T-helper 9 cell (primary cell): ENCODE measurements around the gene RNF220.

Experiments
- DNase-seq: peaks from one replicate; pipeline ENCODE4 v3.0.0-alpha.2; 2020

The RNF220 gene

DNA sequence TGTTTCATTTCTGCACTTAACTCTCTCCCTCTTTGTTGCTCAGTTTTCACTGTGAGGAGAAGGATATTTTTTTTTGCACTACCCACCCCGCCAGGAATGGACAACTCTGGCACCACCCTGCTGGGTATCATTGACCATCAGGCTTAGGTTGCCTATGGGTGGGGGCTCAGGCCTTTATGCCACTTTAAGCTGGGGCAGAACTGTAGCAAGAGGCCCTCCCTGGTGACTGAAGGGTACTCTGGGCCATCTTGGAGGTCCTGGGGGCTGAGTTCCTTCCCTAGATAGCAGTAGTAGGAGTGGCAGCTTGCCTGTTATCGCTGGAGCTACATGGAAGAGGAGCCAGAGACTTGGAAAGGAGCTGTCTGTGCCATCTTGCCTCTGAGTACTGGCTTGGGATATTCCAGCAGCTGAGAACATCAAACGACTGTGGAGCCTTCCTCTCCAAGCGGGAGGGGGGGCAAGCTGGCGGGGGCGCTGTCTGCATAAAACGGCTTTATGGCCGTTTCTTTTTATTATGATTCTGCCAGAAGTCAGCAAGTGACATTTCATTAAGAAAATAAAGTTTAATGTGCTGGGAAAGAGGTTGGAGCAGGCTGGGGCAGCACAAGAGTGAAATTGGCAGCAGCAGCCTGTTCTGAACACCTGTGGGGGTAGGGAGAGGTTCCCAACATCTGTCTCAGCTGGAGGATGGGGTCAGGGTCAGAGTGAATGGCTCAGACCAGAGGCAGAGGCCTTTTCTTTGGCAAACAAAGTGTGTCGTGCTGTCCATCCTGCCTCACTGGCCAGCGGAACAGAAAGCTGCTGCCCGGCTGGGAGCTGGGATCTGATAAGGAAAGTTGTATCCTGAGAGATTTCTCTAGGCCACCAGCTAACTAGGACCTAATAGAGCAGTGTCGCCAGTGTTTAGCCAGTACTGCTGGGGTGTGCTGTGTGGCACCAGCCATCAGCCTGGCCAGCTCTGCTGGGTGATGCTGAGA, 236.4 kb downstream of the RNF220 start:
- no peak for DNase-seq

DNA sequence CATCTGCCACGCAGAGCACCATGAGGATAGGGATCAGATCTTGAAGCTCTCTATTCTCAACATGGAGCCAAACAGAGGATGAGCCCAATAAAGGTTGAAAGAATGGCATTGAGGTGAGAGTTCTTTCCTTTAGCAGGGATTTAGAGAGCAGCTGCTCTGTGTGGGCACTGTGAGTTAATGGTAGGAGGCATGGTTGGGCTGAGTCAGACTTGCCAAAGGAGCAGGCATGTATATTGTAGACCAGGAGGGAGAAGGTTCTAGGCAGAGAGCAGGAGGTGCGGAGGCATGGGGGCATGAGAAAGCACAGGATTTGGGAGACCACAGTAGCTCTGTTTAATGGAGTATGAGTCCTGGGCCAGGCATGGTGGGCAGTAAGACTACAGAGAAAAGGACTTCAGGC, 237.2 kb downstream of the RNF220 start:
- no peak for DNase-seq

DNA sequence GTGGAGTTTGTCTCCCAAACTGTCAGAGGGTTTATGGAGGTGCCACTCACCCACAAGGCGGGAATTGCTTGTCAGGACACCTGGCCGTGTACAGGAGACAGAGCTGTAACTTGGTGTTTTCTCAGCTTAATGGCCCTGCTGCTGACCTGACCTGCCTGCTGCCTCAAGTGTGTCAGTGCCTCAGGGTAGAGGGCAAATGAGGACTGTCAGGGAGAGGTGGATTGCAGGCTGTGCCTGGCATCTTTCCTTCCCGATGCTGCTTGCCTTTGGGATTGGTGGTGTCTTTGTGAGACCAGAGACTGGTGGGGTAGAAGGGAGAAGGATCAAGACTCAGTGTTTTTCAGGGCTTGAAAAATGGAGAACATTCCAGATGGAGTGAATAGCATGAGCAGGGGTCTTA, 237.9 kb downstream of the RNF220 start:
- DNase-seq: no peak

DNA sequence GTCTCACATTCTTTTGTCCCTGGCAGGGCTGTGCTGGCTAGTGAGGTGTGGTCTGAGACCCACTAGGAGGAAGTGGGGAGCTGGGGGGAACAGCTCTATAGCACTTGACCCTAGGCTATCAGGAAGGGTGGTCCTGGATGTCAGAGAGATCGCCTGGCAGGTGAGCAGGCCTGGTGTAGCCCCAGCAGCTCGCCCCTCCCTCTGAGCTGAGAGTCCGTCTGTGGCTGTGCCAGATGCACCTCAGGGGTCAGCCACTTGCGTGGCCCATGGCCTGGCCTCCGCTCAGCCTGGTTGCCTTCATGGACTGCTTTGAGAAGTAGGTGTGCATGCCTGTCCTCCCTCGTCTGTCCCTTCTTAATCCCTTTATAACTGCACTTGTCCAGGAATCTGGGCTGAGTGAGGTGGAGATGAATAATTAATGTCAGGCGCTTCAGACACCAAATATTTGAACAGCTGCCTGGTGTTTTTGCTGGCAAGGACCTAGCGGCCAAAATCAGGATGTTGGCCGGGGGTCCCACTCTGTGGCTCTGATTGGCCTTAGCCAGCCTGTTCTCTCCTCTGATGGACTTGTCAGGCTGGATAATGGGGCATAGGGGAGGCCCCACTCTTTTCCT, 238.8 kb downstream of the RNF220 start:
- DNase-seq: no peak

DNA sequence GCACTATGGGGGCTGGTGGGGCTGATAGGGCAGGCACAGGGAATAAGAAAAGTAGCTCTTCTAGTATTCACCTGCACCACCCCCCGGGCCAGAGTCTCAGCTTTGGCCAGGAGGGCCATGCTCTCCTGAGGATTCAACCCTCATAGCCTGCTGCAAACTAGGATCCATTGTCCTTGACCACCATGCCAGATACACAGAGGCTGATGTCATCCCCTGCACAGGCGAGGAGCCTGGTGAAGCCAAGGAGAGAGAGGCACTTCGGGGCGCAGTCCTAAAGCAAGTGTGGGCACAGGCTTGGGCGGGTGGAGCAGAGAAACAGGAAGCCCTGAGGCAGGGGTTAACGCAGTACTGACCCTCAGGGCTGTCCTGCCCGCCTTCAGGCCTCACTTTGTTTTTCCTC, 239.8 kb downstream of the RNF220 start:
- no peak for DNase-seq

DNA sequence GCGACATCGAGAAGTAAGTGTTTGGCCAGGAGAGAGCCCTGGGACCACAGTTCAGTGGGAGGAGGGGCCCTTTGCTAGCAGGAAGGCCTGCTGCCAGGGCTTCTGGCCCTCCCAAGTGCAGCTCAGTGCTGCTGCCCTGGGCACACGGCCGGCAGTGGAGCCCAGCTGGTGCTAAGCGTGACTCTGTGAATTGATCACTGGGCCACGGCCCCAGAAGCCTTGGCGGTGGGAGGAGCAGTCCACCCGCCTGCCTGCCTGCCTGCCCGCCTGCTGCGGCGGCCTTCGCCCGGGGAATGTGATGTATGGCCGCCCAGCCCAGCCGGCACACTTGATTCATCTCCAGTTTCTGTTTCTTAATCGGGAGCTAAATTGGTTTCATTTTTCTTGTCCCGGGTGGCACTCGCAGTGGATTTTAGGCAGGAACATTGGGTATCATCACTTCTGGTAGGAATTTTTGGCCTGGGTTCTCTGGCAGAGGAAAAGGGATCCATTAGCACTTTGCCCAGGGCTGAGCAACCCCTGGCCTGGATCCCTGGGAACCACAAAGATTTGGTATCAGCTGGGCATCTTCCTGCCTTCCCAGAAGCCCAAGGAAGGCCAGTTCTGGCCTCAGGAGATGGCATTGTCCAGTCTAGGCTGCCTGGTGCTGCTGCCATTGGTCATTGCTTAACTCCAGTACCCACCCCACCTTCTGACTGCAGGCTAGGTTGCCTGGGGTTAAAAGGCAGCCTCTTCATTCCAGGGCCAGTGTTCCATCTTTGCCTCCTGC, 240.6 kb downstream of the RNF220 start:
- no peak for DNase-seq

DNA sequence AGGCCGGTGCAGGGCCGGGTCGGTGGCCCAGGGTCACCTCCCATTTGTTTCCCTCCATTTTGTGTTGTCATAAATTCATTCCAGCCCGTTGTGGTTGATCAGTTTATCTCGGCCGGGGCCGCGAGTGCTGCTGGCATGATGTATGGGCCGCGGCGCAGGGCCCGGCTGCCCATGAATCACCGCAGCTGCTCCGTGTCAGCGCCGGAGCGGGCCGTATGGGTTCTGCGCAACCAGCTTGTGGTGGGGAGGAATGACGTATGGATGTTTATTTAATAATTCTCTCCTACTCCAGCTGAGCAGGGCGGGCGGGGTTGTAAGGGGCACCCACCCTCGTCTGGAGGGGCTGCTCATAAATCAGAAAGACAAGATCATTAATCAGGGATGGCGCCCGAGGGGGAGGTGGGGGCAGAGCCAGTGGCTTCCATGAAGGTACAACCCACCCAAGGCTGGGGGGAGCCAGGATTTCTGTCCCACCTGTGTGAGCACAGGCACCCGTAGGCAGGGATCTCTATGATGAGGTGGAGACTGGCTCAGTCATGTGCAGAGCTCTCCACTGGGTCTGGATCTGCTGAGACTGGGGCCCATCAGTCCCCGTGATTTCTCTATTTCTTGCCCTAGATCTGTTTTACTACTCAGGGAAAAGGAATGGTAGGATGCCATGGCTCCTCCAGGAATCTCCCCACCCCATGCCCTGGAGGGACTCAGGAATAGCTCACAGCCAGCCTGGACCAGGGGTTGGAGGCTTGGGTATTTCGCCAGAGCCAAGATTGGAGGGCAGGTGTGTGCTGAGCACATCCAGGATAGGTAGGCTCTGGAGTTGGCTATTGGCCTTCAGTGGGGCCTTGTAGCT, 241.4 kb downstream of the RNF220 start:
- DNase-seq: no peak

DNA sequence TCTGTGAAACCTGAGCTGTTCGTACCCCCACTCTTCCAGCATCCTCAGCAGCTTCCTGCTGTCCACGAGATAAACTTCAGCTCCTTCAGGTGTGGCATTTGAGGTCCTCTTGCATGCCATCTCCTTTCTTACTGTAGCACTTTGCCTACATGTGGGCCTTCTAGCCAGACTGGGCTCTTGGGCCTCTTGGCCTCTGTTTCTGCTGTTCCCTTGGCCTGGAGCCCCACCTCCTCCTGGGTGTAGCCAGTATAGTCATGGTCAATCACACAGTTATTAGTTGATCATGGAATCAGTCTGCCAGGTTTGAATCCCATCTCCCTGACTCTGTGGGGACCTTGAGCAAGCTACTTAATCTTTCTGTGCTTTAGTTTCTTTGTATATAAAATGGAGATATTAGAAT, 242.8 kb downstream of the RNF220 start:
- DNase-seq: no peak

DNA sequence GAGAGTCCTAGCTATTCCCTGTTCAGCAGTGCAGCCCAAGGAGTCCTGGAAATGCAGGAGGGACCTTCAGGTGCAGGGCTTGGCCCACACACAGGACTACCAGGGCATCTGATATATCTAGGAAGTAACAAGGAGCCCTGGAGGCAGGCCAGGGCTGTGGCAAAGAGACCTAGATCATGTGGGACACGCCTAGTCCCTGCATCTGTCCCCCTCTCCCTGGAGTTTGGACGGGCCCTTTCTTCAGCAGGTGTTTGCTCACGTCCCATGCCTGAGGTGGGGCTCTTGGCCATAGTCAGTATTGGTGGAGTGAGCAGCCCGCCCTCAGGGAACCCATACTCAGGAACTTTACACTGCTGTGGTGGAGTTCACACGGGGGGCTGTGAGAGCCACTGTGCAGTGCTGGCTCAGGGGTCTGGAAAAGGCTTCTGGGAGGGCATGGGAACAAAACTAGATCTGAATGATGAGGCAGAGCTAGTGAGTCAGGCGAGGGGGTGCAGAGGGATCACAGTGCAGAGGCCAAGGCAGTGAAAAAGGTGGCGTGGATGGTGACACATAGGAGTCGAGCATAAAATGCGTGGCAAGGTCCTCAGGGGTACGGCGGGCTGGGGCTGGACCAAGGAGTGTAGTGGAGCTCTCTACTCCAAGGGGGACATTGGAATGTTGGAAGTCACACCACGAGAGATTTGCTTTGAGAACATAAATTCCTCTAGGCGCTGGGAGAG, 243.6 kb downstream of the RNF220 start:
- DNase-seq: no peak

DNA sequence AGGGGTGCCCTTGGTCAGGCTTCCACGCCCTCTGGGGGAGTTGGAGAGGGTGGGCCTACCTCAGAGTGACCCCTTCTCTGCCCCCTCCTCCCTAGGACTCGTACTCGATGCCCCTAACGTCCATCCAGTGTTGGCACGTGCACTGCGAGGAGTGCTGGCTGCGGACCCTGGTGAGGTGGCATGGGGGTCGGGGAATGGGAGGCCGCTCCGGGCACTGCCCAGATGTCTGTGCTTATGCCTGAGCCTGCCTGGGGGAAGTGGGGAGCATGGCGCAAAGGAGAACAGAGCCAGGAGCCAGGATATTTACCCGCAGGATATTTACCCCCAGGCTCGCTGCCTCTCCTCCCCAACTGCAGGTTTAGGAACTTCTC, 244.7 kb downstream of the RNF220 start:
- DNase-seq: no peak

DNA sequence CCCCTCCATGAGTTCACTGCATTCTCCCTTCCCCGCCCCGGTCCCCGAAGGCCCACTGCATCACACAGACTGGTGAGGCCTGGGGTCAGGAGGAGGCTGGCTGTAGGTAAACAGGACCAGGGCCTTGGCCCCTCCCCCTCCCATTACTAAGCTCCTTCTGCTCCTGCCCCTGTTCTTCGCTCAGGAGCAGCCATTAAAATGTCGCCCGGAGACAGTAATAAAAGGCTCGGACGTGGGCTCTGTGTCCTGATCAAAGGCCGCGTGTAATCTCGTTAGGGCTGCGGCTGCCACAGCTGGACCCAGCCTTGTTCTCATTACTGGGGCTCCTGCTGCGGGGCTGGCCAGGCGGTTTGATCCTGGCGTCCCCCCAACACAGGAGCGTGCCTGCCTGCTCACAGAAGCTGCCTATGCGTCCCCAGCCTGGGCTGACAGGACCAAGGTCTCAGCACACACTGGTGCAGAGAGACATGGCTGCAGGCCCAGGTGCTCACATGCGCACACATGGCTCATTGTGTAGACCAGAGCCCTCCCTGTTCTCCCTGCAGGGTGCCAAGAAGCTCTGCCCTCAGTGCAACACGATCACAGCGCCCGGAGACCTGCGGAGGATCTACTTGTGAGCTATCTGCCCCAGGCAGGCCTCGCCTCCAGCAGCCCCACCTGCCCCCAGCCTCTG, 245.2 kb downstream of the RNF220 start:
- no peak for DNase-seq

DNA sequence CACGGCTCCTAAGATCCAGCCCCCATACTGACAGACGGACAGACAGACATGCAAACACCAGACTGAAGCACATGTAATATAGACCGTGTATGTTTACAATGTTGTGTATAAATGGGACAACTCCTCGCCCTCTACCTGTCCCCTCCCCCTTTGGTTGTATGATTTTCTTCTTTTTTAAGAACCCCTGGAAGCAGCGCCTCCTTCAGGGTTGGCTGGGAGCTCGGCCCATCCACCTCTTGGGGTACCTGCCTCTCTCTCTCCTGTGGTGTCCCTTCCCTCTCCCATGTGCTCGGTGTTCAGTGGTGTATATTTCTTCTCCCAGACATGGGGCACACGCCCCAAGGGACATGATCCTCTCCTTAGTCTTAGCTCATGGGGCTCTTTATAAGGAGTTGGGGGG, 246.0 kb downstream of the RNF220 start:
- no peak for DNase-seq

DNA sequence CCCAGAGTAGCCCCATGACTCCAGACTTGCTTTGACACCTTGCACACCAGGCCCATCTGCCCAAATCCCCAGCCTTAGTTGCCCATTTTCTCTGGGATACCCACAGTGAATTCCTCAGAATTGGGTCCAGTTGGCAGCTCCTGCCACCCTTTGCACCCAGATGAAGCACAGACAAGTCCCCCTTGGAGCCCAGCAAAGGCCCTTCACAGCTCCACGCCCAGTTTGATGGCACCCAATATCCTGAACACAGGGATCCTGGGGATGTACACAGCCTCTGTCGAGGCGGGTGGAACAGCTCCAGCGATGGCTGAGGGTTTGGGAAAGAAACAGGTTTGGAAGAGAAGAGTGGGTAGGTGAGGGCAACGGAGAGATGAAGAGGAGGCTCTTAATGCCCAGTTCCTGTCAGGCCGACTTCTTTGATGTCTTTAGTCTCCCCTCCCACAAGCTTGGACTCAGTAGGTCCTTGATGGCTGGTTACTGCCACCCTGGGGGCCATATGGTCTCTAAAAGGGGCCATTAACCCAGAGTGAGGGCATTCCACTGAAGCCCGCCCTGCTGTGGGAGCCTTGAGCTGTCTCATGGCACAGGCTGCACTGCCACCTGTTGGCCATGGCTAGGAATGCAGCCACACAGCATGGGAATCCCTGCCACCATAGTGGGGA, 247.5 kb downstream of the RNF220 start:
- peak; percentile 72 for DNase-seq

DNA sequence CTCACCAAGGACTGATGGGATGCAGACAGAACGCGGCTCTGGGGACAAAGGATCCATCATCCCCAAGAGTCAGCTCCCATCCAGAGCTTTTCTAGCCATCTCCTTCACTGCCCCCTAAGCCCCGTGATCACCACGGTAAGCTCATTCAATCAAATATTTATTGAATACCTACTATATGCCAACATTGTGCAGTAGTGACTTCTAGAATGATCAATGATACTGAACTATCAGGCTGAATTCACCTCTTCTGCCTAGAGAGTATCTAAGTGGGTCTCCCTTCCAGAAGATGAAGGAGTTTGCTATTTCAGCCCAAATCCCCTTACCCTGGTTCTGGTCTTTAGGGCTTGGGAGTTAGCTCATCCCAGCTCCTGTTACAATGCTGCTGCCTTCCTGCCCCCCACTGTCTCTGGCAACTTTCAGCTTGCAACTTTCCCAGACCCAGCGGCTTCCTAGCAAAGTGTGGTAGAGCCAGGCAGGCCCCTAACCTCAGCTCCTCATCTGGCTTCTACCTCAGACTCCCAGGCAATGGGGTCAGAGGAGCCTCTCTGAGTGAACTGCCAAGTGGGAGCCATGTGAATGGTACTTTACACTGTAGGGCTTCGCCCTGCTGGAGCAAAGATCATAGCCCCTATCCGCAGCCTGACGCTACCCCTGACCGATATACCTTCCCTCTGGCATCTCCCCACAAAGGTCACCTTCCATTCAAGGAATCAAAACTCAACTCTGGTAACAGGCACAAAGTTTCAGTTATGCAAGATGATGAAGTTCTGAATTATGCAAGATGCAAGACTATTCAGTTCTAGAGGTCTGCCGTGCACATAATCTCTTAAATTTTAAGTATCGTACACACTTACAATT, 248.3 kb downstream of the RNF220 start:
- DNase-seq: no peak

DNA sequence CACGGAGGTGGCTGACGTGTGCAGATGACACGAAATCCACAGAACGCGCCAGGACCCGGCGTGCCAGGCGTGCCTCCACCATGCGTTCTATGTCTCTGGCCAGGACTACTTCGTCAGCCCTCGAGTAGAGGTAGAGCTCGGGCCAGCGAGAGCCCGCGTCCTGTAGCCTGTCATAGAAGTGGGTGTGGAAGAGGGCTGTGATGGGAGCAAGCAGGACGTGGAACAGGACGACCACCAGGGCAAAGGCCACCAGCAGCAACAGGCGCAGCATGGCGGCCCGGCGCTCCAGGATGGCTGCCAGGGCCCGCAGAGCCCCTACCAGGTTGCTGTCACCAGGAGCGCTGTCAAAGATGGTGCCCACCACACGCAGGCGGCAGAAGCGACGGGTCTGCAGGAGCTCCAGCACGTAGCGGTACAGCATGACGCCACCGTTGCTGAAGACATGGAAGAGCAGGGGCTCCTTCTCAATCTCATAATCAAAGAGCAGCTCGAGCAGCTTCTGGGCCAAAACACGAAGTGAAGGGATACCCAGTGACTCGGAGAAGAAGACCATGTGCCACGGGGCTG, 249.6 kb downstream of the RNF220 start:
- no peak for DNase-seq

DNA sequence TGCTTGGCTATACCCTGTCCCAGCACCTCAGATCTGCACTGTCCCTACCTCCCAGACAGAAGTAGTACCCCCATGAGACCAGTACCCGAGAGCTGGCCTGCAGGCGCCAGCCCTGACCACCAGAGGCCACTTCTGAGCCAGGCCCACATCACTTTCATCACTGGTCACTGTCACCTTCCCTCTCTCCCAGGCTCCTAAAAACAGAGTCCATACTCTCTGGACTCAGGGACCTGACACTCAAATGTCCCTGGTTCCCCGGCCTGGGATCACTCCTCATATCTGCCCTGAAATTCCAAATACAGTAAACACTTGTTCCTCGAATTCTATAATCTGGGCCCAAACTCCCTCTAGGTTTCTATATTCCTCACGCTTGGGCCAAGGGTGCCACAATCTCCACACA, 250.6 kb downstream of the RNF220 start:
- DNase-seq: no peak

DNA sequence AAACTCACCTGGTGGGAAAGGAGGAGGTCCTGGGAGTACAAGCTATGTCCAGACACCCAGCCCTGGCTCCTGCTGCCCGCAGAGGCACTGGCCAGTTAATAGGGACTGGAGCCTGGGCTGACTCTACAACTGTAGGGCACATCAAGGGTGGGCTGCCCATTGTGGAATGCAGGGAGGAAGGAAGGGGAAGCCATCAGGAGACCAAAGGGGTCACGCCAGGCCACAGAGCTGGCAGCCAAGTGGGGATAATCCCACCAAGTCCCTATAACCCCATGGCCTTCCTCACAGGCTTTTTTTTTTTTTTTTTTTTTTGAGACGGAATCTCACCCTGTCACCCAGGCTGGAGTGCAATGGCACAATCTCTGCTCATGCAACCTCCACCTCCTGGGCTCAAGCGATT, 254.5 kb downstream of the RNF220 start:
- DNase-seq: no peak

DNA sequence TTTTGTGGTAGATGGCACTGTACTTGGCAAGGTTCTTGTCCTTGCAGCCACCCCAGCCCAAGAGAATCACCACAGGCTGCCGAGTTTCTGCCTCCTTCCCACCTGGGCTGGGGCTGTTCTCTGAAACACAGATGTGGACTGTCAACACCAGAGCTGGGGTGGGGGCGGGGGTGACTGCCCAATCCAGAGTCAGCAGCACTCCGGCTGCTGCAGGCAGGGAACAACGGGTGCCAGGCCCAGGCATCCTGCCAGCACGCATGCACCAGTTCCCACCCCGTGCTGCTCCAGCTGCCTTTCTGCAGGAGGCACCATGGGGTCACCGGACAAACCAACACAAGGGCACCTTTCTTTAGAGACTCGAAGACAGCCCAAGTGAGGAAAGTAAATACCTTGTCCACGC, 255.1 kb downstream of the RNF220 start:
- no peak for DNase-seq
